CD4-positive, alpha-beta T cell treated with Interleukin-6 for 4 hours (primary cell): ENCODE measurements around the gene TSLP.
A peak's percentile ranks its signal among the peaks of the same experiment; 100 is the strongest.

Source experiments
- DNase-seq: peaks from one replicate; pipeline ENCODE4 v3.0.0-alpha.2; 2020; ENCODE audit warnings: mixed read lengths

Gene TSLP

DNA sequence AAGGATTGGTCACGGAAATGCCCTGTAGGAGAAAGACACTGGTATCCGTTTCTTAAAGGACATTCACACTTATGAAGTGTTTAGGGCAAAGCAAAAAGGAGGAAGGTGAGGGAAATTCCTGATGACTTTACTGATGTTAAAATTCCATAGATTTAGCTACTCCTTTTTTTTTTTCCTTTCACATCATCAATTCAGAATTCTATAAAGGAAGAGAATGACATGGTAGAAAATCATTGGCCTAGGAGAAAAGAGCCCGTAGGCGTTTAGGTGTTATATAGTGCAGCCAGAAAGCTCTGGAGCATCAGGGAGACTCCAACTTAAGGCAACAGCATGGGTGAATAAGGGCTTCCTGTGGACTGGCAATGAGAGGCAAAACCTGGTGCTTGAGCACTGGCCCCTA, at the start of gene TSLP:
TSS of gene TSLP (plus strand) at position 301 of the 400 bp plus-strand sequence. CDS start 178 bp downstream, outside the sequence.
- DNase-seq: no peak

DNA sequence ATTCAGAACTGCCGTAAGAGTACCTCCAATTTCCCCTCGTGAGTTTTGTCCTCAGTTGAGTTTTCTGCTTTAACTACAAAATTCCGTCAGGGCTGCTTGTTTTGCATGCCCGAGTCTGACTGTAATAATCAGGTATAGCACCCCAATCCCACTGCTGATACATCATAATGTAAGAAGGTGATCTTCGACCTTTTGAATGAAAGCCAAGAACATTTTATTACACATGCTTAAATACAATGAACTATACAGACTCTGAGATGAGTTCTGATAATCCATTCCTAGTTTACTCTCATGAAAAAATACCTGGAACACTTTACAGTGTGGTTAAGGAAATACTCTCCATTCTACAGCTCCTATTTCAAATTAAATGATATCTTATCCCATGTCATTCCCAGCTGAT, 49.2 kb upstream of the TSLP start:
- DNase-seq: no peak

DNA sequence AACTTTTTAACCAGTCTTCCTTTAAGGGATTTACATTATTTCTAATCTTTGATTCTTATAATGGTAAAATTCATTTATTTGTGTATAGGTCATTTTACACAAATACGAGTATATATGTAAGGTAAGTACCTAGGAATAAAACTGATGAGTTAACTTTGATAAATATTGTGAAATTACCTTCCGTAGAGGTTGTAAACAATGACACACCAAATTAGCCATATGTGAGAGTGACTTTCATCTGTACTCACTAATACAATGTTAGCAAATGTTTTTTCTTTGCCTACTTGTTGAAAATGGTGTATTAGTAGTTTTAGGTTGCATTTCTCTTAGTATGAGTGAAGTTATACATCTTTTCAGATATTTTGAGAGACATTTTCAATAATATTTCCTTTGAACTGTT, 42.6 kb upstream of the TSLP start:
- DNase-seq: no peak

DNA sequence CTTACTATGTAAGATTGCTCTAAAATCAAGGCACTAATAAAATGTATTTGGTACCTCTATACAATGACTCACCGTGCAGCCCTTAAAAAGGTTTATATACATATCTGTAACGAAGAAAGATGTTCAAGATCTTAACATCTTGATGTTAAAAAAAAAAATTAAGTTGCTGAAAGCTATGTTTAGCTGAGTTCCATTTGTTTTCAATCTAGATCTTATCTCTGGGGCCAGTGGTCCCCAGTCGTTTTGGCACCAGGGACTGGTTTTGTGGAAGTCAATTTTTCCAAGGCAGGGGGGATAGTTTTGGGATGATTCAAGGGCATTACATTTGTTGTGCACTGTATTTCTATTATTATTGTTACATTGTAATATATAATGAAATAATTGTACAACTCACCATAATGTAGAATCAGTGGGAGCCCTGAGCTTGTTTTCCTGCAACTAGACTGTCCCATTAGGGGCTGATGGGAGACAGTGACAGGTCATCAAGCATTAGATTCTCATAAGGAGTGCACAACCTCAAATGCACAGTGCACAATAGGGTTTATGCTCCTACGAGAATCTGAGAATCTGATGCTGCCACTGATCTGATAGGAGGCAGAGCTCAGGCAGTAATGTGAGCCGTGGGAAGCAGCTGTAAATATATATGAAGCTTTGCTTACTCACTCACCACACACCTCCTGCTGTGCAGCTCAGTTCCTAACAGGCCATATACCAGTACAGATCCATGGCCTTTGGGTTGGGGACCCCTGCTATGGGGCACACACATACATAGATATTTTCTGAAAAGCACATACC, 27.6 kb upstream of the TSLP start:
- DNase-seq: no peak

DNA sequence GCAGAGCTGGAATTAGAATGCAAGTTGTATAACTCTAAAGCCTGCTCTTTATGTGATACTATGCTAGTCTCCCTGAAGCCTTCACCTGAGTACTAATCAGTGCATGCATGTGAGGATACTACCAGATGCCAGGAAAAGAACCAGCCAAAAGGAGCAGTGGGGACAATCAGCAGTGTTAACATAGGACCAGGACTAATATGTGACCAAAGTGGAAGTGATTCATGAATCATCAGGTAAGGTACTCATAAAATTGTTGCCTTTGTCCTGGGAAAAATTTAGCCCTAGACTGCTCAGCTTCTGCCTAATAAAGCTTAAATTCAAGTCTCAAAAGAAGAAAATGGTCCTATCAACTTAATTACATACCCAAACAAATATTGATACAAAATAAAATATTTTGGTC, 13.4 kb upstream of the TSLP start:
- DNase-seq: no peak

DNA sequence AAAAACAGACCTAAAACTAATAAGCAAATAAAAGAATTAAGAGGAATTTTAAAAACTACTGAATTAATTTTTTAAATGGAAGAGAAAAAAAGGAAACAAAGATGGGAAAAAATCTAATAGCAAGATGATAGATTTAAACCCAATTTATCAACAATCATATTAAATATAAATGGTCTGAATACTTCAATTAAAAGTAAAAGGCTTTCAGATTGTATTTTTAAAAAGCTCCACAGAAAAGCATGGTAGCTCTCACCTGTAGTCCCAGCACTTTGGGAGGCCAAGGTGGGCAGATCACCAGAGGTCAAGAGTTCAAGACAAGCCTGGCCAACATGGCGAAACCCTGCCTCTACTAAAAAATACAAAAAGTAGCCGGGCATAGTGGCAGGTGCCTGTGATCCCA, 11.3 kb upstream of the TSLP start:
- DNase-seq: no peak

DNA sequence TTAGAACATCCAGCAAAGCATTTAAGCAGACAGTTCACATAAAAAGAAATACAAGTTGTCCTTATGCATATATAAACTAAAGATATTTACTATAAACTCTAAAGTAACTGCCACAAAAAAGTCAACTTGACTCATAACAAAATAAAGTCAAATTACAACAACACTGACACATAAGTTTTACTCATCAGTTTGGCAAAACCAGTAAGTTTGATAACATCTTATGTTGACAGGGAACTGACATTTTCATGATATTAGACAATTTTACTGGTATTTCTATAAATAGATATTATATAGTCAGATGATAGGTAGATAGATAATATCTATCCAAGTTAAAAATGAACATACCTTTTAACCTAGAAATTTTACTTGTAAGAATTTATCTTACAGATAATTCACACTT, 9.9 kb upstream of the TSLP start:
- DNase-seq: no peak

DNA sequence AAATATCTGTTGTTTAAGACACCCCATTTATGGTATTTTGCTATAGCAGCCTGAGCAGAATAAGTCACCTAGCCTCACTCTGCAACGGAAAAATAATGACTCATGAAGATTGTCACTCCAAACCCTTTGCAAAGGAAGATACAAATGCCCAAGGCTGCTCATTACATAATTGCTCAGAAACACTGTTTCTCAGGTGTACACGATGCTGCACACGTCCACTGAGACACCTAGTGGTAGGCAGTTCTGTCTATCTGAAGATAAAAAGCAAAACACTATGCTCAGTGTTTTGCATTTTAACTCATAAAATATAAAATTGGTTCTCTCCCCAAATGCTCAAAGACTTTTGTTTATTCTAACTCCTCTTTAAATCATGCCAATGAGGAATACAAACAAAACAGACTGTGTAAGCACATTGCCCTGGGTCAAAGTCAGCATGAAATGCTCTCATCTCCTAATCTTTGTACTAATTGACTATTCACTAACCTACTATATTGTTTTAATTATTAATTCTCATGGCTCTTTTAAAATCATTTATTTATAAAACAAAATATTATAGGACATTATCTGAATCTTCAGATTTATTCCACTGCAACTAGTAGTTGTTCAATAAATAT, 7.7 kb upstream of the TSLP start:
- no peak for DNase-seq

DNA sequence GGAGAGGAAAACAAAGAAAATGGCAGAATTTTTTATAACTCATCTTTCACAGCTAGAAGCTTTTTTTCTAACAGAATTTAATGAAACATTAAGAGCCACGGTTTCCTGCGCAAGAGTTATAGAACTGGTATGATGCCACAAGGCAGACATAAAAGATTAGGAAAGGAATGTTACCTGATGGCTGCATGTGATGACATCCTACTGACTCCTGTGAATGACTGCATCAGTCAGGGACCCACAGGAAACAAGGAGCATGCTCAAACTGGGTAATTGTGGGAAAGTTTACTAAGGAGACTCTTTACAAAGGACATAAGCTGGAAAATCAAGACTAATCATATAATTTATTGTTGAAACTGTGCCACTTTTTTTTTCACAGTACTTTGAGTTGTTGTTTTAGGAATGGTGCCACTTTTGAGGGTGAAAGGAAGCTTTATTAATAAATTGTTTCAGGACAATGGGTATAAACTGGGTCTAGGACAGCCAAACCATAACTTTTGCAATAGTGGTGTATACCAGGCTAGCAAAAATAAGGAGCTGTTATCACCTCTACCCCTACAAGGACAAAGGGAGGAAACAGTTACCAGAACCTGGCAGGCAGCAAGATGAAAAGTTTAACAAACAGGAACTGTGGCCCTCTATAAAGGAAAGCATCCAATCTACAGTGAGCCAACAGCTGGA, 5.1 kb upstream of the TSLP start:
- no peak for DNase-seq

DNA sequence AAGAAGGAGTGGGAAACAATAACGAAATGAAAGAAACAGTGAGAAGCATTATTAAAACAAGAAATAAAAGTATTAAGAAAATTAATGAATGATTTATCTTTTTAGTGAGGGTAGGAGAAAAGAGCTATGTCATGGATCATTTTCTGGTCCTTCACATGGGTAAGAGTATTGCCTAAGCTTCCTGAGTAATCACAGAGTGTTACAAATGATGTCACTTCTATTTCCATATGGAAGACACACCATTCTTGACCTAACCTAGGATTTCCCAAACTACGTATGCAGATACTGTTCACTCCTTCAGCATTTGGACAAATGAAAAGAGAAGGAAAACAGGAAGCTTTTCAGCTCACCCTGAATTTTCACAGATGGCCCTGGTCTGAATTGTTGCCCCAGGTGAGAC, 3.3 kb upstream of the TSLP start:
- DNase-seq: no peak

DNA sequence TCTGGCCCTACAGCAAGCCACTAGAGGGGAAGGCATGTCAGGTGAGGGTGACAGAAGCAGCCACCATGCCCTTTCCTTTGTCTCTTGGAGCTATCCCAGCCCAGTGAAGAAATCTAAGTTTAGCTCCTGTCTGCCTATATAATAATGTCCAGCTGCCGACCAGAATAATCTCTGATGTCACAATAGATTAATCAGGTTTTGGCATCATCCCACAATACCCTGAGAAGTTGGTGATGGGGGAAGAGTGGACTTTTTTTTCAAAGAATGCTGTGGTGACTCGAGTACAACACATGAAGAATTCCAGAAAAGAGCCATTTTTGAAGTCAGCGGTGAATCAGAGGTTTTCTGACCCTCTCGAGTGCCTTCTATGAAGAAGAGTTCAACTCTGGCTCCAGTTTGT, 1.7 kb upstream of the TSLP start:
- DNase-seq: no peak

DNA sequence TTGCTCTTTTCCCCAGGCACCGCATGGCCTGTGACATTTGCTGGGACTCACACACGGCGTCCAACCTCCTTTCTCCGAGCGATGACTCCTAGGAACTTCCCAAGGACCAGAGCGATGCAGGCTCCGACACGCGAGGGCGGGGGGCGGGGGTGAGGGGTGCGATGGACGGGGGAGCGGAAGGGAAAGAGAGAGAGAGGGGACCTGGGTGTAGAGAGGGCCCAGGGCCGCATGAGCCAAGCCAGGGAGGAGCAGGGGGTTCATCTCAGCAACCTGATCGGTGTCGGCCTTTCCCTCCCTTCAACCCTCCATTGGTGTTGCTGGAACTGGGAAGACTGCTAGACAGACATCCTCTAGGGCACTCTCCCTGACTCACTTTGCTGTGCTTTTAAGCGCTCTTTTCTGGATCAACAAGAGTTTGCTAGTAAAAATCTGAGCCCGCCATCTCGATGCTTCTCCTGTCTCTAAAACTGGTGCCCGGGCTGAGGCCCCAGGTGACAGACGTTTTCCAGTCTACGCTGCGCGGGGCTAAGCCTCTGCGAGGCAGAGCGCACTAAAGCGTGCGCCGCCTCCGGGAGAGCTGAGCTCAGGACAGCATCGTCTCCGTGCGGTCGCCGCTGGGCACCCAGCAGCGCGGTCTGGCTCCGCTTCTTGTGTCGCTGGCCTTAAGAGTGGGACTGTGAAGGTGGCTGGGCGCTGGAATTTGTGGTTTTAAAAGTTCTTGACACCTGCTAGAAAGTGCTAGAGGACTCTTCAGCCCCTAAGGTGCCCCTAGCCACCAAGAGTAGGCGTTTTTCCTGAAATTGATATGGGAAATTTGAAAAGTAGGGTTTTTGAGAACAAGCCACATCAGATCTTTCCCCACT, 1.0 kb upstream of the TSLP start:
- peak; percentile 6 for DNase-seq

DNA sequence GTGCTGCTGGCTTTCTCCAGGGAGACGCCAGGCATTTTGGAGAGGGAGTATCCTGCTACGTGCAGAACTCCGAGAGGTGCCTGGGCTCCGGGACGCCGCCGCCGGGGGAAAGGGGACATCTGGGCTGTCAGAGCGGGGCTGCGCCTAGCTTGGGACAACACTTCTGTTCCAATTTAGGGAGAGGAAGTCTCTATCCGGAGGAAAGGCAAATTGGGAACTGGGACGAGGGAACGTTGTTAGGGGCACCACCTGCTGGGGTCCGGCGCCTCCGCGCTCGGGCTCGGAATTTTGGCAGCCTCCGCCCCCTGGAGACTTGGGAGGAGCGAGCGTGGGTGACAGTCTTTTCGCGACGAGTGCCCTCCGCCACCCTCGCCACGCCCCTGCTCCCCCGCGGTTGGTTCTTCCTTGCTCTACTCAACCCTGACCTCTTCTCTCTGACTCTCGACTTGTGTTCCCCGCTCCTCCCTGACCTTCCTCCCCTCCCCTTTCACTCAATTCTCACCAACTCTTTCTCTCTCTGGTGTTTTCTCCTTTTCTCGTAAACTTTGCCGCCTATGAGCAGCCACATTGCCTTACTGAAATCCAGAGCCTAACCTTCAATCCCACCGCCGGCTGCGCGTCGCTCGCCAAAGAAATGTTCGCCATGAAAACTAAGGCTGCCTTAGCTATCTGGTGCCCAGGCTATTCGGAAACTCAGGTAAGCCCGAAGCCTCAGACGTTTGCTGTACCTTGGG, 1.6 kb downstream of the TSLP start:
- DNase-seq: peak; percentile 66

DNA sequence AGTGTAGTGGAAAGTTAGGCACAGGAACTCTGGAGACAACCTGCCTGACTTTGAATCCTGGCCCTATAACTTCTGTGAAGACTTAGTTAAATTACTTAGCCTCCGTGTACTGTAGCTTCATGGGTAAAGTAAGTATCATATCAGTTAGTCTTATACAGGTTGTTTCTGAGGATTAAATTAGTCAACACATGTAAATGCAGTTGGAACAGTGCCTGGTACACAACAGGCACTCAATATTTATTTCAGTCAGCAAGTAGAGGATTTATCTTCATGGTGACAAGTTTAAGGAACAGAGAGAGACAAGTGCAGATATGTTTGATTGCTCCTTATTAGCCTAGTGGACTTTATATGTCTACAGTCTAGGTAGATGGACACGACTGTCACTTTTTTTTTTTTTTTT, 2.7 kb downstream of the TSLP start:
- no peak for DNase-seq

DNA sequence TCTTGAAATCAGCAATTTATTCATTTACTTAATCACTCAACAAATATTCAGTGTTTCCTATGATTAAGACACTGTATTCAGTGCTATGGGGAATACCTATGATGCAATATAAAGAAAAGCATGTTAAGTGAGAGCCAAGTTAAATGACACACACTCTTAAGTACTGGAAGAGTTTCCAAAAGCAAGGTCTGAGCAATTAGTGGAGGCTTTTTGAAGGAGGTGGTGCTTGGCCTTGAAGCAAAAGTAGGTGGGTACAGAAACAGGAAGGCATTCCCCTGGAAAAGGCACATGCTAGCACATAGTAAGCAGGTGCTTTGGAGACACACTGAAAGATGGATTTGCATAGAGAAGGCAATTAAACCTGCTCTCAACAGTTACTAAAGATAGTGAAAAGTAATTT, 4.0 kb downstream of the TSLP start:
- no peak for DNase-seq

DNA sequence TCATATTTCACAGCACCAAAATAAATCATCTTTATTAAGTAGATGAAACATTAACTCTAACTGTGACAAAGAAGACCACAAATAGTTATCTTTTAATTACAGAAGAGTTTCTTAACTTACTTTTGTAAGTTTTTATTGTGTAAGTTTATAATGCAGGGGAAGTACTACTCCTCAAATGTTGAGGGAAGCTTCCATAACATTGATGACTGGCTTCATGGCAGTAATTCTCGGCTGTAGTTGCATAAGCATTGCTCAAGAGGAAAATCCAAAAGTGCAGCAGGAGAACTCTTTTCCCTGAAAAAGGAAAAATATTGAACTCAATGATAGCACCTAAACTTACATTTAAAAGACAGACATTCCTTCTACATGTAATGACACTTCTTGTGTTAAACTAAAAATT, 4.6 kb downstream of the TSLP start:
- DNase-seq: no peak

DNA sequence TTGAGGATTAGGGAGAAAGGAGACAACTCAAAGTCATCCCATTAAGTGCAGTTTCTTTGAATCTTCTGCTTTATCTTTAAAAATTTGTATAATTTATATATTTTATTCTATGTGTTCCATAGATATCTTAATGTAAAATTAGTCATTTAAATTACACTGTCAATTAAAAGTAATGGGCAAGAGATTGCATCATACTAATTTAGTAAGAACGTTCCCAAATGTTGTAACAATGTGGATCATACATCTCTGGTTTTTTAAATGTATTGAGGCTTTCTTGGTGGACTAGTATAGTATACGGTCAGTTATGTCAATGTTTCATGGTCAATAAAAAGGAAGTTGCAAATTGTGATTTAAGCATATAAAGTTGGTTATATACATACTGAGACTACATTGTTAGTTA, 6.2 kb downstream of the TSLP start:
- no peak for DNase-seq

DNA sequence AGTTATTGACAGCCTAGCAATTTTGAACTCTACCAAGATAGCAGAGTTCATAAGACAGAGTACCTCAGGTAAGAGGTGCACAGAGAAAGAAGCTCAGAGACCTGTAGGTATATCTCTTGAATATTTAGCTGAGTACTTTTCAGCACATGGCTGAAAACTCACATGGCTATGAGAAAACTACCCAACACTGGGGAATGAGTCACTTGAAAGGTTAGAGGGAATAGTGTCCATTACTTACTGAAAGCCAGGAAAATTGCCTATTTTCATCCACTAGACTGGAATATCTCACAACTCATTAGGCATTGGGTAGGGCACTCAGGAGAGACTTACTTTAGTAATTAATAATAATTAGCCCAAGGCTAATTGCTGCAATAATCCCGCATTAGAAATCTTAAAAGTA, 8.3 kb downstream of the TSLP start:
- DNase-seq: no peak

DNA sequence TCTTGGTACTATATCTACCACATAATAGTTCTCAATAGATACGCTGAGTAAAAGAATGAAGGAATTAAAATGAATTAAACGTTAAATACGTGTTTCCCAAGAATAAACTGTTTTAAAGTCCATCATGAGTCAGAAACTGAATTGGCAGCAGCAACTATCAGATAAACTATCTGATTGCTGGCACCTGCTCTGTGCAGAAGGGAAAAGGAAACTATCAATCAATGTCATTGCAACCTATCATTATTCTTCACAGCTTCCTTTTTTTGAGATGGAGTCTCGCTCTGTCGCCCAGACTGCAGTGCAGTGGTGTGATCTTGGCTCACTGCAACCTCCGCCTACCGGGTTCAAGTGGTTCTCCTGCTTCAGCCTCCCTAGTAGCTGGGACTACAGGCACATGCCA, 11.8 kb downstream of the TSLP start:
- DNase-seq: no peak

DNA sequence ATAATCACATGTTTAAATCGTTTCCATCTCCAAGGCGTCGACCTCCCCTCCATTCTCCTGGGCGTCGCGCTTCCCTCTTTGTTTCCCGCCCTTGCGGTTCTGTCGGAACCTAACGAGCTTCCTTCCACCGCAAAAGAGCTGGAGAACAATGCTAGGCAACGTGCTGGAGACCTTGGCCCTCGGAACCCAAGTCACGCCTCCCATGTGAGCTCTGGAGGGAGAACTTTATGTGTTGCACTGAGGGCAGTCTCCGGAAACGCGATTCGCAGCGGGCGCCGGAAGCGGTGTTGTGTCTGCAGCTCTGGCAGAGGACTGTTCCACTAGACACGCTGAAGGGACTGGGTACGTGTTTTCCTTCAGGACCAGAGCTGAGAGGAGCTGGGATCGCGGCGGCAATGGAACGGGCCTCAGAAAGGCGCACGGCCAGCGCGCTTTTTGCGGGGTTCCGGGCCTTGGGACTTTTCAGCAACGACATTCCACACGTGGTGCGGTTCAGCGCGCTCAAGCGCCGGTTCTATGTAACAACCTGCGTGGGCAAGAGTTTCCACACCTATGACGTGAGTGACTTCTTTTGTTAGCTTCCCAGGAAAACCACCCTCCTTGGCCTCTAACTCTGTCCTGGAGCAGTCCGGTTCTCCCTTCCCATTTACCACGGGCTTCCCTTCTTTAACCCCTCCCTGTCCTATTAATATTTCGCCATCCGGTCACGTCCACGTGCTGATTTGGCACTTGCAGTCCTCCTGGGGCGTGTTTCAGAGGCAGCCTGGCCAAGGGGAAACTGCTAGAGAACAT, 20.7 kb downstream of the TSLP start, which contains the start of gene WDR36:
TSS of gene WDR36 (plus strand) at position 287 of the 792 bp plus-strand sequence. CDS start at position 396, 109 bp downstream.
- DNase-seq: peak; percentile 88

DNA sequence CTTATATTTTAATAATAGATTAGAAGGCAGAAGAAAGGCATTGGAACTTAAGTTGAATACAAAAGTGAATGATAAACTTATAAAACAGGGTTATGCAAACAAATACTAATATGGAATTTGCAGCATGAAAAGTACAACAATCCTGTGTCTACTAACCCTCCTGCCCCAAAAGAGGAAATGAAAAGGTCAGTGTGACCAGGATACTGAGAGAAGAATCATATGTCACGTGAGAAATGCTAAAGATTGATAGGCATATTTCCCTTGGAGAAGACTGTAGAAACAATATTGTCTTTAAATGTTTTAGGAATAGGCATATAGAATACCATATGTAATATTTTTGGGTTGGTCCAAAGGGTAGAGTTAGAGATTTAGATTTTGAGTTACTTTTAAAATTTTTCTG, 24.5 kb downstream of the TSLP start:
- DNase-seq: no peak
